ENCODE measurements around the gene EIF4E.
"Not testable (repeated sequence)": the region's sequence is repeated elsewhere in the genome, so short reads cannot be mapped to it uniquely, and the experiment has no call there.

The EIF4E gene

GRCh38 chr4:98879515-98879914, 49.4 kb downstream of the EIF4E start:
- no peak for DNase-seq (ENCODE audit: low spot score)

GRCh38 chr4:98873059-98873458, 55.9 kb downstream of the EIF4E start:
- no peak for DNase-seq (ENCODE audit: low spot score)

- DNase-seq (ENCODE audit: low spot score), result not testable (repeated sequence)
These were observed 56.6 kb downstream of the EIF4E start for GRCh38 chr4:98872120-98872906.

- no peak for DNase-seq (ENCODE audit: low spot score)
These were observed 61.3 kb downstream of the EIF4E start for GRCh38 chr4:98867648-98868047.

- DNase-seq (ENCODE audit: low spot score), result no peak
These were observed 63.9 kb downstream of the EIF4E start for GRCh38 chr4:98865059-98865458.

- peak; percentile 2 for DNase-seq (ENCODE audit: low spot score)
These were observed 64.4 kb downstream of the EIF4E start for GRCh38 chr4:98864560-98864959.

- no peak for DNase-seq (ENCODE audit: low spot score)
These were observed 66.6 kb downstream of the EIF4E start for GRCh38 chr4:98862371-98862770.

GRCh38 chr4:98861100-98861884, 67.6 kb downstream of the EIF4E start:
- no peak for DNase-seq (ENCODE audit: low spot score)

GRCh38 chr4:98851806-98852205, 77.1 kb downstream of the EIF4E start:
- no peak for DNase-seq (ENCODE audit: low spot score)

- no peak for DNase-seq (ENCODE audit: low spot score)
These were observed 78.0 kb downstream of the EIF4E start for GRCh38 chr4:98850937-98851336.

GRCh38 chr4:98848448-98848847, 80.5 kb downstream of the EIF4E start:
- DNase-seq (ENCODE audit: low spot score), result no peak

- no peak for DNase-seq (ENCODE audit: low spot score)
These were observed 83.0 kb downstream of the EIF4E start for GRCh38 chr4:98845960-98846359.

GRCh38 chr4:98842917-98843316, 86.0 kb downstream of the EIF4E start:
- not testable (repeated sequence) for DNase-seq (ENCODE audit: low spot score)

GRCh38 chr4:98838977-98839618, 89.8 kb downstream of the EIF4E start:
- no peak for DNase-seq (ENCODE audit: low spot score)

- no peak for DNase-seq (ENCODE audit: low spot score)
These were observed 90.4 kb downstream of the EIF4E start for GRCh38 chr4:98838531-98838930.

GRCh38 chr4:98833384-98833783, 95.5 kb downstream of the EIF4E start:
- DNase-seq (ENCODE audit: low spot score), result peak; percentile 52

GRCh38 chr4:98831036-98831435, 97.9 kb downstream of the EIF4E start:
- DNase-seq (ENCODE audit: low spot score), result not testable (repeated sequence)
